Loucy (cell line): ENCODE measurements around the gene TTLL9.

ENCODE experiments used
- H2AFZ ChIP-seq: fragments of 200-600 bp; sonication (generic); 2 replicates; pipeline ENCODE4 v1.6.0; 2016; ENCODE audit warnings: antibody characterized with exemption, mild to moderate bottlenecking, low read length, moderate library complexity
- H3F3A ChIP-seq: fragments of 200-600 bp; 2 replicates; pipeline ENCODE4 v1.6.0; 2016; ENCODE audit warnings: antibody characterized with exemption, low read depth, mild to moderate bottlenecking
- H3K27me3 ChIP-seq: fragments of 200-600 bp; sonication (generic); 2 replicates; pipeline ENCODE4 v1.6.1; 2014; ENCODE audit warnings: low read length, mild to moderate bottlenecking; ENCODE audit not compliant: insufficient read depth, poor library complexity, severe bottlenecking
- H3K36me3 ChIP-seq: fragments of 200-600 bp; sonication (generic); 2 replicates; pipeline ENCODE4 v1.6.1; 2016; ENCODE audit warnings: low read length; ENCODE audit not compliant: insufficient read depth
- H3K4me1 ChIP-seq: fragments of 200-600 bp; sonication (generic); 2 replicates; pipeline ENCODE4 v1.5.1; 2014; ENCODE audit warnings: low read length, mild to moderate bottlenecking; ENCODE audit not compliant: insufficient read depth, poor library complexity, severe bottlenecking
- H3K4me2 ChIP-seq: fragments of 200-600 bp; sonication (generic); 2 replicates; pipeline ENCODE4 v1.6.0; 2014; ENCODE audit warnings: antibody characterized with exemption, low read length, low read depth, mild to moderate bottlenecking; ENCODE audit not compliant: poor library complexity, severe bottlenecking
- H3K4me3 ChIP-seq: fragments of 200-600 bp; sonication (generic); 2 replicates; pipeline ENCODE4 v1.5.1; 2014; ENCODE audit warnings: low read length, mild to moderate bottlenecking, mixed read lengths; ENCODE audit not compliant: poor library complexity, severe bottlenecking
- H3K79me2 ChIP-seq: fragments of 200-600 bp; sonication (generic); 2 replicates; pipeline ENCODE4 v1.6.1; 2014; ENCODE audit warnings: low read length; ENCODE audit not compliant: insufficient read depth
- H3K9ac ChIP-seq: fragments of 200-600 bp; sonication (generic); 2 replicates; pipeline ENCODE4 v1.6.0; 2014; ENCODE audit warnings: mild to moderate bottlenecking, low read depth, low read length, moderate library complexity; ENCODE audit not compliant: poor library complexity, severe bottlenecking
- H3K9me2 ChIP-seq: fragments of 200-600 bp; sonication (generic); replicated peaks from 2 replicates; pipeline ENCODE4 v1.6.1; 2016; ENCODE audit warnings: low read depth, low read length, mixed read lengths
- H3K9me3 ChIP-seq: fragments of 200-600 bp; sonication (generic); 2 replicates; pipeline ENCODE4 v1.6.1; 2014; ENCODE audit warnings: mild to moderate bottlenecking, antibody characterized with exemption, low read length, low read depth; ENCODE audit not compliant: insufficient read depth
- H4K20me1 ChIP-seq: fragments of 200-600 bp; sonication (generic); 2 replicates; pipeline ENCODE4 v1.6.0; 2014; ENCODE audit warnings: antibody characterized with exemption, low read length, mild to moderate bottlenecking; ENCODE audit not compliant: insufficient read depth, poor library complexity, severe bottlenecking
- EZH2phosphoT487 ChIP-seq: fragments of 200-600 bp; IDR thresholded peaks from 2 replicates; pipeline ENCODE4 v1.6.1; 2018; ENCODE audit warnings: antibody characterized with exemption, mild to moderate bottlenecking, moderate library complexity, borderline replicate concordance
- TF ChIP-seq, protein P1 (sequence below): fragments of 200-600 bp; sonication (generic); conservative IDR thresholded peaks from 2 replicates; pipeline ENCODE4 v1.5.1; 2014; ENCODE audit warnings: mild to moderate bottlenecking, antibody characterized with exemption, low read length

Gene TTLL9

GRCh38 chr20:31962761-31963160, 92.3 kb downstream of the TTLL9 start:
- Histone ChIP-seq H4K20me1 (no peaks in the 10 kb centered on the region), H2AFZ (no peak overlapping the region), H3K9me3 (no peaks in the 10 kb centered on the region), H3K4me2 (no peak overlapping the region), H3F3A (no peaks in the 10 kb centered on the region), H3K36me3 (no peaks in the 10 kb centered on the region), H3K9me2 (no peaks in the 10 kb centered on the region), H3K4me3 (no peak overlapping the region), H3K9ac (no peak overlapping the region), H3K79me2 (no peaks in the 10 kb centered on the region), H3K4me1 (no peaks in the 10 kb centered on the region), H3K27me3 (no peaks in the 10 kb centered on the region)
- TF ChIP-seq, protein P1, sequence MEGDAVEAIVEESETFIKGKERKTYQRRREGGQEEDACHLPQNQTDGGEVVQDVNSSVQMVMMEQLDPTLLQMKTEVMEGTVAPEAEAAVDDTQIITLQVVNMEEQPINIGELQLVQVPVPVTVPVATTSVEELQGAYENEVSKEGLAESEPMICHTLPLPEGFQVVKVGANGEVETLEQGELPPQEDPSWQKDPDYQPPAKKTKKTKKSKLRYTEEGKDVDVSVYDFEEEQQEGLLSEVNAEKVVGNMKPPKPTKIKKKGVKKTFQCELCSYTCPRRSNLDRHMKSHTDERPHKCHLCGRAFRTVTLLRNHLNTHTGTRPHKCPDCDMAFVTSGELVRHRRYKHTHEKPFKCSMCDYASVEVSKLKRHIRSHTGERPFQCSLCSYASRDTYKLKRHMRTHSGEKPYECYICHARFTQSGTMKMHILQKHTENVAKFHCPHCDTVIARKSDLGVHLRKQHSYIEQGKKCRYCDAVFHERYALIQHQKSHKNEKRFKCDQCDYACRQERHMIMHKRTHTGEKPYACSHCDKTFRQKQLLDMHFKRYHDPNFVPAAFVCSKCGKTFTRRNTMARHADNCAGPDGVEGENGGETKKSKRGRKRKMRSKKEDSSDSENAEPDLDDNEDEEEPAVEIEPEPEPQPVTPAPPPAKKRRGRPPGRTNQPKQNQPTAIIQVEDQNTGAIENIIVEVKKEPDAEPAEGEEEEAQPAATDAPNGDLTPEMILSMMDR: no peak
- TF ChIP-seq EZH2phosphoT487: no peak

DNA sequence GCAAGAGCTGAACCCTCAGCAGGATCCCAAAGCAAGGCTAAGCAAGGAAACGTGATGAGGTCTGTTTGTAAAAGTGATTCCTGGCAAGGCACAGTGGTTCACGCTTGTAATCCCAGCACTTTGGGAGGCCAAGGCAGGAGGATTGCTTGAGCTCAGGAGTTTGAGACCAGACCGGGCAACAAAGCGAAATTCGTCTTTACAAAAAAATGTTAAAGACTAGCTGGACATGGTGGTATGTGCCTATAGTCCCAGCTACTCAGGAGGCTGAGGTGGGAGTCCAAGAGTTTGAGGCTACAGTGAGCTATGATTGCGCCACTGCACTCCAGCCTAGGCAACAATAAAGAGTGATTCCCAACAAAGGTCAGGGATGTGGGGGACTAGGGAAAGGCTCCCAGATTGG, 93.5 kb downstream of the TTLL9 start:
- H3K79me2 ChIP-seq: no peaks in the 10 kb centered on the region
- no peaks in the 10 kb centered on the region for H3K27me3 ChIP-seq
- H3F3A ChIP-seq: no peaks in the 10 kb centered on the region
- H3K9ac ChIP-seq: no peak overlapping the region
- TF ChIP-seq, protein P1: no peak
- TF ChIP-seq EZH2phosphoT487: no peak
- H3K9me3 ChIP-seq: no peaks in the 10 kb centered on the region
- no peaks in the 10 kb centered on the region for H3K9me2 ChIP-seq
- H2AFZ ChIP-seq: no peak overlapping the region
- no peaks in the 10 kb centered on the region for H3K4me1 ChIP-seq
- no peaks in the 10 kb centered on the region for H3K36me3 ChIP-seq
- no peak overlapping the region for H3K4me3 ChIP-seq
- no peak overlapping the region for H3K4me2 ChIP-seq
- no peaks in the 10 kb centered on the region for H4K20me1 ChIP-seq

DNA sequence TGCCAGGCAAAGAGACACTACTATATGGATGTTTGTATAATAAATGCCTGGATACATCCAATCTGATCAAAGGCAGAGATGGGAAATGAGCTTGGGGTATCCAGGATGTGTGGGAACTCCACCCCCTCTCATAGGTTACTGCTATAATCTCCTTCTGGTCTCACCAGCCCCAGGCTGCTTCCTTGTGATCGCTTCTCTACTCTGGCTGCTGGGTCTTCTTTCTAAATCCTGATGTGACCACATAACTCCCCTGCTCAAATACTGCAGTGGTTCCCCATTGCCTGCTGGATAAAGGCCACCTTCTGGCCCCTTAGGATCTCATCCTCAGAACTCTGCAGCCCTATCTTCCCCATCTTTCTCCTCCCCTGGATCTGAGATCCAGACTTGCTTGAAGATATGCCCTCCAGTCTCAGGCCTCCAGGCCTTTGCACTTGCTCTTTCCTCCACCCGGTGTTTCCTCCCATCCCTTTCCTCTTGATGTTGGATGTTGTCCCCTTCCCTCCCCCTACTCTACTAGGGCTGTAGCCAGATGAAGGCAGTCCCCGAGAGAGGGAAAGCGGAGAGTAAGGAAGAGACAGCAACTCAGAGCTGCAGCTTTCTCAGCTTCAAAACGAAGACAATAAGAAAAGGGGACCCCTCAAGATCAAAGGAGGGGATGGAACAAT, 96.7 kb downstream of the TTLL9 start:
- Histone ChIP-seq H3K27me3 (no peaks in the 10 kb centered on the region), H3K4me3 (no peak overlapping the region), H4K20me1 (no peaks in the 10 kb centered on the region), H3K4me1 (no peaks in the 10 kb centered on the region), H3K9me3 (no peaks in the 10 kb centered on the region), H3K36me3 (no peaks in the 10 kb centered on the region), H3K9me2 (no peaks in the 10 kb centered on the region), H3K79me2 (no peaks in the 10 kb centered on the region), H3K9ac (no peak overlapping the region), H3F3A (no peaks in the 10 kb centered on the region), H3K4me2 (no peak overlapping the region), H2AFZ (no peak overlapping the region)
- TF ChIP-seq, protein P1: no peak
- TF ChIP-seq EZH2phosphoT487: no peak
